Common myeloid progenitor, CD34-positive (primary cell): ENCODE data around the gene PDK4.

Experiments
- CTCF ChIA-PET: fragments of 350-600 bp; sonication (Branson Sonifier 250); formaldehyde crosslinking; loops from one replicate; lab custom pipeline; 2021; ENCODE audit warnings: antibody characterized with exemption; lab: Charles Lee
- POLR2A ChIA-PET: fragments of 350-600 bp; sonication (Branson Sonifier 250); formaldehyde crosslinking; loops from one replicate; lab custom pipeline; 2021; ENCODE audit warnings: antibody characterized with exemption; lab: Charles Lee
- DNase-seq, 3 donors: peaks; one replicate each; pipeline versions ENCODE4 v3.0.0 to v3.0.0-alpha.2; 2013
- H3K27ac ChIP-seq, 2 experiments: 1 replicate in 1 of 2; 2 replicates in 1 of 2; pipeline ENCODE4 v1.7.0; 2013; ENCODE audit warnings: inconsistent platforms in 2 of 2, low read length in 2 of 2, mild to moderate bottlenecking in 2 of 2, low read depth in 1 of 2, moderate library complexity in 1 of 2; ENCODE audit not compliant: severe bottlenecking in 2 of 2, insufficient read depth in 1 of 2, poor library complexity in 1 of 2
- H3K27me3 ChIP-seq, 5 experiments: replicated peaks in 2 of 5; 1 replicate in 3 of 5; 2 replicates in 2 of 5; pipeline versions ENCODE4 v1.6.1 to v1.7.0; 2013; ENCODE audit warnings: low read length in 4 of 5, mild to moderate bottlenecking in 2 of 5, moderate library complexity in 2 of 5, inconsistent platforms in 1 of 5; ENCODE audit not compliant: insufficient read depth in 5 of 5, control insufficient read depth in 4 of 5
- H3K36me3 ChIP-seq, 4 experiments: 1 replicate in 2 of 4; 2 replicates in 2 of 4; pipeline versions ENCODE4 v1.6.1 to v1.7.0; 2013; ENCODE audit warnings: low read length in 3 of 4, control low read depth in 1 of 4, mild to moderate bottlenecking in 1 of 4; ENCODE audit not compliant: control insufficient read depth in 4 of 4, insufficient read depth in 4 of 4
- H3K4me1 ChIP-seq, 4 experiments: 1 replicate in 3 of 4; 2 replicates in 1 of 4; pipeline versions ENCODE4 v1.6.1 to v1.7.1; 2013; ENCODE audit warnings: low read length in 3 of 4, mild to moderate bottlenecking in 3 of 4, control low read depth in 1 of 4, inconsistent platforms in 1 of 4, moderate library complexity in 1 of 4; ENCODE audit not compliant: control insufficient read depth in 4 of 4, insufficient read depth in 4 of 4; ENCODE audit errors: control extremely low read depth in 1 of 4
- H3K4me3 ChIP-seq, 7 experiments: 1 replicate in 4 of 7; 2 replicates in 3 of 7; pipeline versions ENCODE4 v1.5.1 to v1.7.0; 2013; ENCODE audit warnings: mild to moderate bottlenecking in 7 of 7, low read length in 6 of 7, moderate library complexity in 6 of 7, inconsistent platforms in 2 of 7, low read depth in 2 of 7, control low read depth in 1 of 7; ENCODE audit not compliant: insufficient read depth in 4 of 7, control insufficient read depth in 1 of 7; ENCODE audit errors: extremely low read depth in 1 of 7
- H3K9me3 ChIP-seq, 5 experiments: 1 replicate in 4 of 5; 2 replicates in 1 of 5; pipeline versions ENCODE4 v1.6.1 to v1.7.1; 2013; ENCODE audit warnings: low read length in 4 of 5, mild to moderate bottlenecking in 2 of 5, inconsistent platforms in 1 of 5, low read depth in 1 of 5, moderate library complexity in 1 of 5; ENCODE audit not compliant: control insufficient read depth in 4 of 5, insufficient read depth in 2 of 5; ENCODE audit errors: control extremely low read depth in 1 of 5
- WGBS: methylation state at CpG from one replicate; pipeline ENCODE4 v1.1.5; 2013; ENCODE audit not compliant: insufficient coverage; 5-methylcytosine and 5-hydroxymethylcytosine counted together

The PDK4 gene

GRCh38 chr7:95619517-95619916, 23.2 kb upstream of the PDK4 start:
- no peak overlapping the region for H3K27ac ChIP-seq
- no CpG with 5 or more reads among the region's 2 CpGs for WGBS
- no peaks in the 10 kb centered on the region for H3K36me3 ChIP-seq
- H3K27me3 ChIP-seq = no peaks in the 10 kb centered on the region
- ChIA-PET POLR2A (no interaction called here), CTCF (no interaction called here)
- H3K9me3 ChIP-seq = peaks cover 0 to 7% (median 0%) of the 10 kb centered on the region in 5 experiments
- H3K4me3 ChIP-seq = no peak overlapping the region
- H3K4me1 ChIP-seq = no peaks in the 10 kb centered on the region
- no peak for DNase-seq

- WGBS = no CpG with 5 or more reads among the region's 1 CpG
- POLR2A ChIA-PET = no interaction called here
Observed at GRCh38 chr7:95614442-95614940, 18.2 kb upstream of the PDK4 start.

GRCh38 chr7:95611224-95611623, 14.9 kb upstream of the PDK4 start:
- peaks cover 14 to 45% (median 30%) of the 10 kb centered on the region in 4 experiments for H3K4me1 ChIP-seq

More at GRCh38 chr7:95614442-95614940, 18.2 kb upstream of the PDK4 start:
- no peaks in the 10 kb centered on the region for H3K27me3 ChIP-seq
- CTCF ChIA-PET = no interaction called here
- no peak overlapping the region for H3K27ac ChIP-seq
- no peaks in the 10 kb centered on the region for H3K36me3 ChIP-seq
- H3K4me1 ChIP-seq = peaks cover 4 to 18% (median 12%) of the 10 kb centered on the region in 4 experiments
- no peak overlapping the region for H3K4me3 ChIP-seq
- peaks cover 0 to 16% (median 2%) of the 10 kb centered on the region in 5 experiments for H3K9me3 ChIP-seq
- DNase-seq = peak in 1 of 3 donors; percentile 26

GRCh38 chr7:95609277-95609971, 13.1 kb upstream of the PDK4 start:
- no peaks in the 10 kb centered on the region for H3K36me3 ChIP-seq
- POLR2A ChIA-PET = no interaction called here
- DNase-seq = peak; percentile 20 to 65 (median 52)
- CTCF ChIA-PET = interaction anchor here (0.6 to 1.7 kb wide), 3 partner anchors 9 to 78 kb away, joined by 3 to 4 read pairs (median 4); no protein-coding TSS in a partner anchor
- peak overlapping the region in 4 of 7 experiments; percentile 5 to 68 (median 34) for H3K4me3 ChIP-seq
- H3K27me3 ChIP-seq = no peaks in the 10 kb centered on the region
- H3K27ac ChIP-seq = peak overlapping the region in 1 of 2 experiments; percentile 35
- H3K9me3 ChIP-seq = peaks cover 0 to 8% (median 1%) of the 10 kb centered on the region in 5 experiments
- 0% methylated on average over 2 of the region's 4 CpGs for WGBS
- H3K4me1 ChIP-seq = peaks cover 14 to 45% (median 30%) of the 10 kb centered on the region in 4 experiments

More at GRCh38 chr7:95611224-95611623, 14.9 kb upstream of the PDK4 start:
- CTCF ChIA-PET = no interaction called here
- no peak overlapping the region for H3K27ac ChIP-seq
- no peaks in the 10 kb centered on the region for H3K36me3 ChIP-seq
- no peaks in the 10 kb centered on the region for H3K27me3 ChIP-seq
- H3K9me3 ChIP-seq = peaks cover 0 to 15% (median 2%) of the 10 kb centered on the region in 5 experiments
- DNase-seq = no peak
- no peak overlapping the region for H3K4me3 ChIP-seq
- WGBS = no CpG with 5 or more reads among the region's 2 CpGs
- POLR2A ChIA-PET = no interaction called here

GRCh38 chr7:95608359-95609173, 12.2 kb upstream of the PDK4 start:
- Histone ChIP-seq H3K9me3 (peaks cover 0 to 2% (median 0%) of the 10 kb centered on the region in 5 experiments), H3K36me3 (no peaks in the 10 kb centered on the region), H3K27me3 (no peaks in the 10 kb centered on the region), H3K4me3 (peak overlapping the region in 4 of 7 experiments; percentile 30 to 68 (median 46)), H3K4me1 (peaks cover 14 to 45% (median 30%) of the 10 kb centered on the region in 4 experiments), H3K27ac (peak overlapping the region in 1 of 2 experiments; percentile 35)
- ChIA-PET POLR2A (no interaction called here), CTCF (interaction anchor here (0.6 to 1.7 kb wide), 3 partner anchors 8 to 79 kb away, joined by 3 to 4 read pairs (median 4); no protein-coding TSS in a partner anchor)
- DNase-seq = peak; percentile 9 to 75 (median 67)
- 3% methylated on average over 8 of the region's 10 CpGs for WGBS

GRCh38 chr7:95607561-95607960, 11.2 kb upstream of the PDK4 start:
- ChIA-PET CTCF (interaction anchor here (0.6 to 1.7 kb wide), 2 partner anchors 9 to 99 kb away, joined by 3 to 4 read pairs; no protein-coding TSS in a partner anchor), POLR2A (no interaction called here)
- no peak for DNase-seq
- Histone ChIP-seq H3K9me3 (no peaks in the 10 kb centered on the region), H3K27ac (no peak overlapping the region), H3K36me3 (no peaks in the 10 kb centered on the region), H3K27me3 (no peaks in the 10 kb centered on the region), H3K4me3 (no peak overlapping the region), H3K4me1 (peaks cover 14 to 45% (median 30%) of the 10 kb centered on the region in 4 experiments)
- WGBS = 100% methylated on average over 1 of the region's 3 CpGs
